ENCODE results near the gene SLC13A5.
"Not testable (repeated sequence)": the region's sequence is repeated elsewhere in the genome, so short reads cannot be mapped to it uniquely, and the experiment has no call there.

The SLC13A5 gene

DNA sequence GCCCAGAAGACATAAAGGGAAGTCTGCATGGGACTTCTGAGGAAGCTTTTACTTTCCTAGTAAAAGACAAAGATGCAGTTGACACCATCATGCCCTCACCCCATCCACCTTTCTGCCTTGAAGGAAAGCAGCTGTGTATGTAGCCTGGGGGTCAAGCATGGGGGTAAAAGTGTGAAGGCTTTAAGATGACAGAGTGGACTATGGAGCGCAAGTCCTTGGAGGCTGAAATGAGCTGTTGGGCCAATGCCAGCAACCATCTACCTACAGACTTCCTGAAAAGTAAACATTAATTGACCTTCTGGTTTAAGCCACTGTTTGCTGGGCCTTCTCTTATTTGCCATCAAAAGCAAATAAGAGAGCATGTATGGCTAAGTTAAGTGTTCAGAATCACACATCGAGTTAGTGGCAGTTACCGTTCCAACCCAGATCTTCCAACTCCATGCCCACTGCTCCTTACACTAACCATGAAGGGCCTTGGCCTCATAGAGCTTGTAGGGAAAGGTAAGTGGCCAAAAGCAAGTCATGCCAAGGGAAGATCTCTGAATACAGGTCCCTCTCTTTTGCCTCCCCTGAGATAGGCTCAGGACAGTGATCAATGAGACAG is 30.0 kb downstream of the SLC13A5 start:
- no peak for FAIRE-seq

DNA sequence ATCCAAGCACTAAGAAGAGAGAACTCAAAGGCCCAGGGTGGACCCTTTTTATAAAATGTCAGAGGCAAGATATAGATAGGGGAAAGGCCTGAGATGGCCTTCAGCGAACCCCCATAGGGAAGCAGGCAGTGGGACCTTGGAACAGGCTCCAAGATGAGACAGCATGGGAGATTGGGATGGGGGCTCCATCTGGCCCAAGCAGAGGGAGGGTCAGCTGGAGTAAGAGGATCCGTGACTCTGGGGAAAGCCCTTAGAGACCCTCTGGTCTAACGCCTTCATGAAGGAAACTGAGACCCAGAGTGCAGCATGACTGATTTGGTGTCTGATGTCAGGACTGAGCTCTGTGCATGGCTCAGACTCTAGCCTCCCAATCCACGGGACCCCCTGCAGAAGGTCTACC is 30.8 kb downstream of the SLC13A5 start:
- FAIRE-seq, result no peak

DNA sequence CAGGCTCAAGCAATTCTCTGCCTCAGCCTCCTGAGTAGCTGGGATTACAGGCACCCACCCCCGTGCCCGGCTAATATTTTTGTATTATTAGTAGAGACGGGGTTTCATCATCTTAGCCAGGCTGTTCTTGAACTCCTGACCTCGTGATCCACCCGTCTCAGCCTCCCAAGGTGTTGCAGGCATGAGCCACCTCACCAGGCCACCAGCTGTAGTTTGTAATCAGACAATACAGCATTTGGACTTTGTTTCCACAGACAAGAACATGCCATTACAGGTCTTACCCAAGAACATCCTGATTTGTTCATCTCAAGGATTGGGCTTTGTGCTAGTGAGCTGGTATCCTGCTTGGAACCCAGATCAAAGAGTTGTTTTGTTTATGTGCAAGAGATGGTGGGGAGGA is 31.5 kb downstream of the SLC13A5 start:
- no peak for FAIRE-seq

DNA sequence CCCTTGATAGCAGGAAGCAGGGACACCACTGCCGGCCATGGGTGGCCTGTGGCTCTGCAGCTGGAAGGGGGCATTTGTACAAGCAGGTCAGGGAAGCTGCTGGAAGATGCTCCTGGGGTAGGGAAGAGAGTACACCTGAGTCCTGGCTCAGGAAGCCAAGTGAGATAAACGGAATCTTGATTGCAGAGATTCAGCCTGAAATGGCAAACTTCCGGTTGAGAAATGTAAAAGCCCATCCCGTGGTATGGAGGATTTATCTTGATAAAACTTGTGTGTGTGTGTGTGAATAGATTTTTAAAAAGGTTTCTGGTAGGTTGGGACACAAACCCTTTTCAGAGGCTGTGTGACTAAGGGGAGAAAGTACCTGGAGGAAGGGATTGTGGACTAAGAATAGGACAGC is 32.0 kb downstream of the SLC13A5 start:
- no peak for FAIRE-seq

DNA sequence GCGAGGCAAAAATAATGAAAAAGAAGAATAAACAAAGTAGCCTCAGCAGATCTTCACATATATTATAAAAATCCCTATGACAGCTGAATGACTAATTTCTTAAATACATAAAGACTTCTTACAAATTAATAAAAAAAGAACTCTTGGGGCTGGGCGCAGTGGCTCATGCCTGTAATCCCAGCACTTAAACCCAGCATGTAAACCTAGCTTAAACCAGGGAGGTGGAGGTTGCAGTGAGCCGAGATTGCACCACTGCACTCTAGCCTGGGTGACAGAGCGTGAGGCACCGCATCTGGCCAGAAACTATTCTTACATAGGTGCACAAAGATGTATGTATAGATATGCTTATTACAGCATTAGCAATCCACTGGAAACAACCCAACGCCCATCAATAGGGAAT is 33.9 kb downstream of the SLC13A5 start:
- FAIRE-seq, result no peak

DNA sequence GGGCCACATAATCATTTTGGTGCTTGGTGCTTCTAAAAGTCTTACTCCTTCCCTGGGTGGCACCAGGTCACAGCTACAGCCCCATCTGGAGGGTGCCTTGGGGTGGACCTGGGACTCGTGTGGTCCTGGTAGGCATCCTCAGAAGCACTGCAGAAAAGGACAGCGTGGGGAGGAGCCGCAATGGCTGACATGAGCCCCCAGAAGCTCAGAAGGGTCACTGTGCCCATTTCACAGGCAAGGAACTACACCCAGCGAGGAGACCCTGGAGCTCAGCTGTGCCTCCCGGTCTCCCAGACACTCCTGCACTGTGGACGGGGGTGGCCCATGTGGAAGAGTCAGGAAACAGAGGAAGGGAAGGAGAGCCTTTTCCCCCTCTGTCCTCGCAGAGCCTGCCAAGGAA is 35.2 kb downstream of the SLC13A5 start:
- FAIRE-seq, result no peak

DNA sequence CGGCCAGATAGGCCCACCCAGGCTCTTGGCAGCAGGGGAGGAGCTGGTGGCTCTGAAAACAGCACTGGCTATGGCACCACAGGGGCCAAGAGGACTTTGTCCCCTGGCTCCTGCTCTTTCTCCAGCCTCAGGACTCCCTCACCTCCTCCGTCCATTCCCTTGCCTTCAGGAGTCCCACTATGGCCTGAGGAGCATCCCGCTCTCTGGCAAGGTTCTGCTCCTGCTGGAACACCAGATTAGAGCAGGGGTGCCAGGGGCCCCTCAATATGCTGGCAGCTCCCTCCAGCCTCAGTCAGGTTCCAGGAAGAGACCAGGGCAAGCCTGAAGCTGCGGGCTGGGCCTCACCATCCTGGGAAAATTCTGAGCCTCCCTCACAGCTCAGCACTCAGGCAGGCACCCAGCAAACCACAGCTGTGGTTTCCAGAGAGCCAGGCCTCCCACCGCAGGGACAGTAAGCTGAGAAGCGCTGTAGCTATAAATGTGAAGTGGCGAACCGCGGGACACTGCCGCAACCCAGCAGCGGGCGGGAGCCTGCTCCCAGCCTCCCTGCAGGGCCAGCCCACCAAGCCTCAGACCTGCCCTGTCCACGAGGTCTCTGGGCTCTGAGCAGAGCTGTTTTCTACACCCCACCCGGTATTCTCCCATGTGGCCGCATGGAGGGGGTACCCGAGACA is 35.9 kb downstream of the SLC13A5 start:
- FAIRE-seq, result no peak

DNA sequence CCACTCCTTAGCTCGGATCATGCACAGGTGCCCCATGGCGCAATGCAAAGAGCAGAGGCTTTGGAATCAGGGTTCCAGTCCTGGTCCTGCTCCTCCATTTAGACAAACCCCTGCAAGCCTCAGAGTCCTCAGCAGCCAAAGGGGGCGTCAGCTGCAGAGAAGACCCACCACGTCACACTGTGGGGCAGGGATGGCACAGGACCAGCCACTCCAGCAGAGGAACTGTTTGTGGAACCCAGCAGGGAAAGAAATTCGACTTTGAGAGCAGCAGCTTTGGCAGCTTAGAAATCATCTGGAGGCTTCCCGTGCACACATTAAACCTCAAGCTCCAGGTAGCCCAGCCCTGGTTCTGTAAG is 36.4 kb downstream of the SLC13A5 start:
- FAIRE-seq, result no peak

DNA sequence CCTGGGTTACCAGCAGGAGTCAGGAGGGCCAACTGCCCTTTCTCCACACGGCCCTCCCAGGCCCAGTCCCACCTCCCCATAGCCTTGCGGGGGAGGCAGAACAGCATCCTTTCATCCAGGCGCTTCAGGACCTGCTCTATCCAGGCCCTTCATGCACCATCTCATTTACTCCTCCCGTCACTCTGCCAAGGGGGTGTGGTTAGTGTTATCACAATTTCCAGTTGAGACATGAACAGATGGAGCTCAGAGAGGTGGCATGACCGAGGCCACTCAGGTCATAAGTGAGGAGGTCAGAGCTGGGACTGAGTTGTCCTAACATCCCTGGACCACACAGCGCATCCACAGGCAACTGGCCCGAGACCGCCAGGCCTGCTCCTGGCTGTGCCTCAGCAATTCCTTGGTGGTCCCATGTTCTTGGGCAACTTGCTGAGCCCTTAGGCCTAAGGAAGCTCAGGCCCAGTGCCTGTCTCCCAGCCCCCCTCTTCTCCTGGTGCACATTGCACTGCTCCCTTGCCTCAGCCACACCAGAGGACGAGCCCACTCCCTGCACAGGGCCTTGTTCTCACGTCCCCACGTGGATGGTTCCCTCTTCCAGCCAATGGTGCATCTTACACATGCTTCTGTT is 37.9 kb downstream of the SLC13A5 start:
- no peak for FAIRE-seq

DNA sequence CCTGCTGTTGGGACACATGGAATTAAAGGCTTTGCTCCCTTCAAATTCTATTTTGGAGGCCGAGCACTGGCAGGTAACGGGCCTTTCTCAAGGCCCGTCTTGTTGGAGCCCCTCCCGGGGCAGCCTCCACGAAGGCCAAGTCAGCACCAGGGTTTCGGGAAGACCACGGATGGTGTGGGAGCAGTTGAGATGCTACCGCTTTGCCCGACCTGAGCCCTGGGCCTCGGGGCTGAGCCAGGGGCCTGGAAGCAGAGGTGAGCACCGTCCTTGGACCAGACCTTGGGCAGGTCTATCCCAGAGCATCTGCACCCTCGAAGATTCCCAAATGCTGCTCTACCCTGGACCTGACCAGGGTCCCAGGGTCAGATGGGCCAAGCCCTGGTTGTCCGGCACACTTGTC is 38.6 kb downstream of the SLC13A5 start:
- FAIRE-seq, result no peak

DNA sequence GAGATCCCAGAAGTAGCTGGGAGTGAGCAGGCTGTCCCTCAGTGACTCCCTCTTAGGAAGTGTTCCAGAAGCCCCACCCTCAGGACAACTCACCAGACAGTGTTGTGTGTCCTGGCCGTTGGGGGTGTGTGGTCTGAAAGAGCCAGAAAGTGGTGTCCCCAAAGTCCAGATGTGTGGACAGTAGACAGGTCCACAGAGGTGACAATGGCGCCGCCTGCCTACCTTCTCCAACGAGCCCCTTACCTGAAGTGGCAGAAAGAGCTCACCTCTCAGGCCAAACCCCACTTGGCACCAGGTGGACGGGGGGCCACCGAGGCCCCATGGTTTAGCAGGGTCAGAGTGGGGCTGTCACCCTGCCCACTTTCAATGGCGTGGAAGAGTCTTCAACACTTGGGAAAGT is 41.7 kb downstream of the SLC13A5 start:
- no peak for FAIRE-seq

DNA sequence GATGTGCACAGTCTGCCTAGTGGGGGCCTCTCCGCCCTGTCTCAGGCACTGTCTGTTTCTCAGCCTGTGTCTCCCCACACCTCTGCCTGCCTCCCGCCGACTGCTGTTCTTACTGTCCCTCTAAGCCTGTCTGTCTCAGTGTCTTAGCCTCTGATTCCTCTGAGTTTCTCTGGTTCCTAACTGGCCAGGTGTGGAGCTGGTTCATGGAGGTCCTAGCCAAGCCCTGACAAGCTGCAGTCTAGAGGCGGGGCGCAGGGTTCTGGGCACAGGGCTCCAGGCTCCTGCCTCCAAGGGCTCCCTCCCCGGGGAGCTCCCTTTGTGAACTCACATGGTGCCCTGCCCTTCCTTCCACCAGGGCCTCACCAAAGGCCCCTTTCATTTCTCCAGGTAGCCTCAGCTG is 42.2 kb downstream of the SLC13A5 start:
- FAIRE-seq, result no peak

DNA sequence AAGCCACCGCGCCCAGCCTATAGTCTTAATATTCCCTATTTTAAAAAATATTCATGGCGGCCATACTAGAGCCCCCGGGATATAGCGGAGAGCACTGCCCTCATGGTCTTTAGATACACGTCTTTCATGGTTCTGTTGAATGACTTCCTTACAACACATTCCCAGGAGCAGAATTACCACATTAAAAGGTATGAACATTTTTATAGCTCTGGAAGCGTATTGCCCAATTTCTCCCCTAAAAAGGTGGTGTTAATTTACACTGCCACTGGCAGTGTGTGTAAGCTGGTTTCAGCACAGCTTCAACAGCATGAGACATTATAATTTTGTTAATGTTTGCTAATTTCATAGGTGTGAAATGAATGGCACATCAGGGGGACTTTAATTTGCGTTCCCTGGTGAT is 42.6 kb downstream of the SLC13A5 start:
- FAIRE-seq, result no peak

DNA sequence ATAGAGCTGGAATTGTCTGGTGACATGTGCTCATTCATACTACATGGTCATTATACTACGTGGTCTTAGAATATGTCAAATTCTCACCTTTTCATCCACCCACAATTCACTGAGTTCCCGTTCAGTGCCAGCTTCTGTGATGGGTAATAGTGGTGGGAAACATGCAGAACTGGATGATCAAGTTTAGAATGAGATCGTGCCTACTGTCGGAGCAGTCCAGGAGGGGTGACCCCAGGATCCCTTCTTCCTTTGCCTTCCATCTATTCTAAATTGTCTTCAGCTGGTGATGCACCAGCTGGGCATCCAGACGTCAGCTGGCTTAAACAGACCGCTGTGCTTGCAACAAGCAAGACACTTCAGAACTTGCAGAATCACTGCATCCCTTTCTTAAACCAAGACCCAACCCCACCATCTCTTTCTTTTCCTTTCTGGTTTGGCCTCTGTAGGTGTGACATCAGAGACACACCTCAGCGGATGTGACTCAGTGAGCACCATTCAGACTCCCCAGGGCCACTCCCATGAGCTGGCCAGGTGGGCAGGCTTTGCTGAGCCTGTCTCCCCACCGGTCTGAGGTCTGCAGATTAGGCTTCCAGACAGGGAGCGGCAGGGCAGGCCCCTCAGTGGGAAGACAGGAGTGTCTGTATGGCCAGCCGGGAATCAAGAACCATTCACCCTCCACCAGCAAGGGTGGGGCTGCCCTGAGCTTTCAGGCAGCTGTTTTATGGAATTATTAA is 43.5 kb downstream of the SLC13A5 start:
- FAIRE-seq, result no peak

DNA sequence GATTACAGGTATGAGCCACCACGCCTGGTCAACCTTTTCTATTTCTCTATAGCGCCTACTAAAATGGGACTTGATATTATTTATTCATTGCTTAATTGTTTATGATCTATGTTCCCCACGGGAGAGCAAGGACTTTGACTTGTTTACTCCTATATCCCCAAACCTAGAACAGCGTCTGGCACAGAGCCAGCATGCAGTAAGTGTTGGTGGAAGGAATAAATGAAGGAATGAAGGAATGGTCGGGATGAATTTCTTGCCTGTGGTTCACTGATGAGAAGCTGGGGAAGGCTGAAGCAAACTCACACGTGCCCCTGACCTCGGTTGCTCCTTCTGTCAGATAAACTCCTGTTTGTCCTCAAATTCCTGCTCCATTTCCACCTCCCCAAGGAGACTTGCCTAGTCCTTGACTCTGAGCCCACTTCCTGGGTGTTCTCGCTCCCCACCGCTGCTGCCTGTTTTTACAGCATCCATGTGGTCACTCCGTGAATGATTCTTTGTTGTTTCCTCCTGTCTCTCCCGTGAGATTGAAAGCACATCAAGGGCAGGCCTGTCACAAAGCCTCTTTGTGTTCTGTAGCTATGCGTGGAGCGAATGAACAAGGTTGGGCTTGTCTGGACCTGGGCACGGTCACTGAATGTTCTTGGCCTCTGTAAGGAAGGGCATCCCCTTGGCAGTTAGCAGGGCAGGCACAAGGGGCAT is 44.3 kb downstream of the SLC13A5 start:
- no peak for FAIRE-seq

DNA sequence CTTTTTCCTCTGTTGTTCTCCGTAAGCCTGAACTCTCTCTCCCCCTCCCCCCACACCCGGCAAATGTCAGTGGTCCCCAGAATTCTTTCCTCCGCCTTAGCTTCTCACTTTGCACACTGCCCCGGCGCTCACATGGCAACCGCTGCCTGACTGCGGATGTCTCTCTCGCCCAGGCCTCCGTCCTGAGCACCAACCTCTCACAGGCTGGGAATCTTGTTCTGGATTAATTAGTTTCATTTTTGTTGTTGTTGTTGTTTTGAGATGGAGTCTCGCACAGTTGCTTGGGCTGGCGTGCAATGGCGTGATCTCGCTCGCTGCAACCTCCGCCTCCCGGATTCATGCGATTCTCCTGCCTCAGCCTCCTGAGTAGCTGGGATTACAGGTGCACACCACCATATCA is 45.0 kb downstream of the SLC13A5 start:
- no peak for FAIRE-seq

DNA sequence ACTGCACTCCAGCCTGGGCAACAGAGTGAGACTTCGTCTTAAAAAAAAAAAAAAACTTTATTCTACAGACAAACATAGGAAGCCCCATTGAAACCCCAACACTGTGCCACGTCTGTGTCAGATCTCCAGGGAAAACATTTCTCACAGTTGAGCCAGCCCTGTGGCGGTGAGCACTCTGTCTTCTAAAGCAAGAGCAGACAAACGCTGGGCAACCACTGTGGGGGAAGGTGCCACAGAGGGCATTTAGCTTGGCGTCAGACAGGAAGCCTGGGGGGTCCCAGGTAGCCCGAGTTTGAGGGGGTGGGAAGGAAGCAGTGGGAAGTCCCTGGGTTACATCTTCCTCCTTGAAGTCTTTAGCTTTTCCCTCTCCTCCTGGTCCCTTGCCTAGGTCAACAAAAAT is 45.7 kb downstream of the SLC13A5 start:
- FAIRE-seq, result no peak

DNA sequence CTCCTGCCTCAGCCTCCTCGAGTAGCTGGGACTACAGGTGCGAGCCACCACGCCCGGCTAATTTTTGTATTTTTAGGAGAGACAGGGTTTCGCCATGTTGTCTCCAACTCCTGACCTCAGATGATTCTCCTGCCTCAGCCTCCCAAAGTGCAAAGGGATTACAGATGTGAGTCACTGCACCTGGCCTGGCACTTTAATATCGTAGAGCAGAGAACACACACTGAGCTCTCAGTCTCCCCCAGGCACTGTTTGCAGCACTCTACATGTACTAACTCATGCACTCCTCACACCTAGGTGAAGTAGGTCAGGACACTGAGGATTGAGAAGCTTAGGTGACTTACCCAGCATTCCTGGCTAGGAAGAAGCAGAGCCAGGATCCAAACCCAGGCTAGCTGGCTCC is 46.6 kb downstream of the SLC13A5 start:
- FAIRE-seq, result no peak

DNA sequence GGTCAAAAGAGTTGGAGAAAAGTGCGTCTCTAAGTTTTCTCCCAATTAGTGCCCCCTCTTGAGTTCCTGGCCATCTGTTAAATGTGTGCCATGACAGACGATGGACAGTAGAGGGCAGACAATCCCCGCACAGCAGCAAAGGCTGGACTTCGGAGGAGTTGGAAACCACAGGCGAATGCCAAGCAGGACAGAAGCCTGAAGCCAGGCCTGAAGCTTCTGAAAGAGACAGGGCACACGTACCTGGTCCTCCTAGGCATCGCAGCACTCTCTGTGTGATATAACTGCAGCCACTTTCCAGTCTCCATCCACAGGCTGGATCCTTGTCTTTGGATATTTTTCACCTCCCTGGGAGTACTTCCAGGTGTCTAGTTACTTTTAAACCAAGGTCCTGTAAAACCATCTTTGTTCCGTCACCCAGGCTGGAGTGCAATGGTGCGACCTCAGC is 47.1 kb downstream of the SLC13A5 start:
- FAIRE-seq, result no peak

DNA sequence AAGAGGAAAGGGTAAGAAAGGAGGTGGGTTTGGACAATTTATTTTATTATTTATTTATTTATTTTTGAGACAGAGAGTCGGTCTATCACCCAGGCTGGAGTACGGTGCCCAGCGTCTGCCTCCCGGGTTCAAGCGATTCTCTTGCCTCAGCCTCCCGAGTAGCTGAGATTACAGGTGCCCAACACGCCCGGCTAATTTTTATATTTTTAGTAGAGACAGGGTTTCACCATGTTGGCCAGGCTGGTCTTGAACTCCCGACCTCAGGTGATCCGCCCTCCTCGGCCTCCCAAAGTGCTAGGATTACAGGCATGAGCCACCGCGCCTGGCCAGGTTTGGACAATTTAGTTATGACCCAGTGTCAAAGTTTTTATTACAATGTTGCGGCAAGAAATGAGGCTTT is 50.0 kb downstream of the SLC13A5 start:
- FAIRE-seq, result not testable (repeated sequence)

DNA sequence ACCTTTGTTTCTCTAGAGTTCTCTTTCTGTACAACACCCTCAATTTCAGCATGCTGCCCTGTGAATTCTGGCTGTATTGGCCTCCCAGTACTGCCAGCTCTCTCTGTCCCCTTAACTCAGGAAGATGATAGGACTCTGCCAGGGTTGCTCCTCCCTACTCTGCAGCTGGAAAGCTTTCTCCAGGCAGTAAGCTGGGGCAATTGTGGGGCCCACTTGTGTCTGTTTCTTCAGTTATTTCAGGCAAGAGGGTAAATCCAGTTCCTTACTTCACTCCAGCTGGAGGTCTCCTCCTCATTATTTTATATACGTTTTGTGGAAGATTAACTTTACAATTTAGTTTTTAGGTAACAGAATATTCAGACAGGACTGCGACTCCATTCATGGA is 51.7 kb downstream of the SLC13A5 start:
- no peak for FAIRE-seq

DNA sequence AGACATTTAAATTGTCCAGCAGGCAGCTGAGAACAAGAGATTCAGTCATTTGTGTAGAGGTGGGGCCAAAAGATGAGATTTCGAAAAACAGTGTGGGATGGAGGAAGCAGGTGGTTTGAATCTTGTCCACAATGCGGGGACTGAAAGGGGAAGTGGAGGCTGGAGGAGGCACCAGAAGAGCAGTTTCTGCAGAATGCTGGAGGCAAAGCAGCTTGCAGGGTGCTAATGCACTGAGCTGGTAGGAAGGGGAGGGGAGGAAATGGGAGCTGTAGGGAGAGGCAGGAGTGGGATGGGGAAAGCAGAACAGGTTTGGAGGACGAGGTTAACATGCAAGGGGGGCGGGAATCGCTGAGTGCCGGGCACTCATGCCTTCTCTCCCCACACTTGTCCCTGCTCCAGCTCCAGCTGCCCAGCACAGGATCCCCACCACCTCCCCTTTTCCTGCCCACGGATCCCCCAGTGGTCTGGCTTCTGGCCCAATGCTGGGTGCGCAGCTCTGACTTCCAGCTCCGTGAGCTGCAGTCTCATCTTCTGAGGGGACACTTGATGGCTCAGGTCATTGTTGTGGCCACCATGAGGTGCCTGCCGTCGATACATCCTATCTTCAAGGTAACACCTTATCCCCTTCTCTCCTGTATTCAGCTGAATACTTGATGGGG is 52.2 kb downstream of the SLC13A5 start:
- no peak for FAIRE-seq

DNA sequence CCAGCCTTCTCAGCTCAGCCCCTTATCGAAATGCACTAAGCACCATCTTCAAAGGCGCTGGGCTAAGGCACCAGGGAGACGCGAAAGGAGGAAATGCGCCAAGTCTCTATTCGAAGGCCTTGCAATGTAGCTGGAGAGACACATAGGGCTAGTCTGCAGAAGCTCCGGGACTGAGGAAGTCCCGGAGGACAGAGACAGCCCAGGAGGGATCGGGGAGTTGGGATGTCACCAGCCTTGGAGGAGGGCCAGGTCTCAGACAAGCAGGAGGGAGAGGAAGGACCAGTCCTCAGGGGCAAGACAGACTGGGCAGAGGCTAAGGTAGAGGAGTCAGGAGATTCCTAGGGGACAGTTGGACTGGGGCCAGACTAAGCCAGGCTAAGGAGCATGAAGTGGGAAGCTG is 53.1 kb downstream of the SLC13A5 start:
- FAIRE-seq, result no peak
